Astrocyte (in vitro differentiated cells and primary cell): ENCODE results near the gene MELTF. TPM values are rescaled to one million over a fixed set of nuclear protein-coding genes. Genes with fewer than 3 reads are reported as not detected.

Experiments
- DNase-seq: peaks from one replicate; pipeline ENCODE4 v3.0.0-alpha.2; 2010; ENCODE audit warnings: low read depth
- FAIRE-seq: peaks from 2 replicates; lab custom pipeline; 2011; peaks lifted over from hg19 to GRCh38; lab: Jason Lieb, UNC
- H2AFZ ChIP-seq: 2 replicates; pipeline ENCODE4 v1.6.0; 2012; ENCODE audit warnings: low read depth, low read length, inconsistent platforms
- H3K27ac ChIP-seq: 2 replicates; pipeline ENCODE4 v1.5.1; 2011; ENCODE audit warnings: low read depth, low read length, inconsistent platforms
- H3K27me3 ChIP-seq: 2 replicates; pipeline ENCODE4 v1.6.0; 2011; ENCODE audit warnings: low read length, inconsistent platforms; ENCODE audit not compliant: insufficient read depth
- H3K36me3 ChIP-seq: 2 replicates; pipeline ENCODE4 v1.5.1; 2011; ENCODE audit warnings: low read length, inconsistent platforms; ENCODE audit not compliant: insufficient read depth
- H3K4me1 ChIP-seq: 2 replicates; pipeline ENCODE4 v1.5.1; 2011; ENCODE audit warnings: low read length, inconsistent platforms; ENCODE audit not compliant: insufficient read depth
- H3K4me2 ChIP-seq: 2 replicates; pipeline ENCODE4 v1.6.0; 2012; ENCODE audit warnings: low read length, inconsistent platforms
- H3K4me3 ChIP-seq: 2 replicates; pipeline ENCODE4 v1.5.1; 2011; ENCODE audit warnings: low read depth, mild to moderate bottlenecking, low read length, inconsistent platforms; ENCODE audit not compliant: insufficient read depth
- H3K79me2 ChIP-seq: 2 replicates; pipeline ENCODE4 v1.6.0; 2012; ENCODE audit warnings: mild to moderate bottlenecking, low read length, inconsistent platforms; ENCODE audit not compliant: insufficient read depth
- H3K9ac ChIP-seq: 2 replicates; pipeline ENCODE4 v1.6.0; 2012; ENCODE audit warnings: mild to moderate bottlenecking, low read length, inconsistent platforms
- H3K9me3 ChIP-seq: 2 replicates; pipeline ENCODE4 v1.5.1; 2012; ENCODE audit warnings: low read depth, mild to moderate bottlenecking, low read length, inconsistent platforms; ENCODE audit not compliant: insufficient read depth
- H4K20me1 ChIP-seq: 2 replicates; pipeline ENCODE4 v1.6.0; 2012; ENCODE audit warnings: low read length, inconsistent platforms; ENCODE audit not compliant: insufficient read depth
- H3K27ac Mint-ChIP-seq: one replicate; pipeline ENCODE4 v1.8.0; 2021; ENCODE audit warnings: mild to moderate bottlenecking, mixed read lengths; ENCODE audit not compliant: unreplicated experiment
- H3K27me3 Mint-ChIP-seq: one replicate; pipeline ENCODE4 v1.8.0; 2021; ENCODE audit warnings: low read depth, mixed read lengths; ENCODE audit not compliant: unreplicated experiment
- H3K36me3 Mint-ChIP-seq: one replicate; pipeline ENCODE4 v1.8.0; 2021; ENCODE audit warnings: low read depth, mixed read lengths; ENCODE audit not compliant: unreplicated experiment
- H3K4me1 Mint-ChIP-seq: one replicate; pipeline ENCODE4 v1.8.0; 2021; ENCODE audit warnings: low read depth, mixed read lengths; ENCODE audit not compliant: unreplicated experiment
- H3K4me3 Mint-ChIP-seq: one replicate; pipeline ENCODE4 v1.8.0; 2021; ENCODE audit warnings: mild to moderate bottlenecking, moderate library complexity, mixed read lengths; ENCODE audit not compliant: unreplicated experiment
- H3K9me3 Mint-ChIP-seq: one replicate; pipeline ENCODE4 v1.8.0; 2021; ENCODE audit warnings: mild to moderate bottlenecking, mixed read lengths; ENCODE audit not compliant: unreplicated experiment
- EZH2 ChIP-seq: IDR thresholded peaks from 2 replicates; pipeline ENCODE4 v1.6.1; 2012; ENCODE audit warnings: mild to moderate bottlenecking, low read length, inconsistent platforms; ENCODE audit not compliant: insufficient read depth
- total RNA-seq: library from RNA; stranded (reverse); gene quantifications from 2 replicates; pipeline ENCODE4 v1.2.1, GENCODE V29; 2021
- TF ChIP-seq, protein P1 (sequence below): IDR thresholded peaks from 2 replicates; pipeline ENCODE4 v1.5.1; 2011; ENCODE audit warnings: low read depth, mild to moderate bottlenecking, inconsistent platforms, low read length, moderate library complexity; ENCODE audit not compliant: insufficient read depth

Gene MELTF
- total RNA-seq, 1 donor from 2014 or later, result 24.0 TPM

DNA sequence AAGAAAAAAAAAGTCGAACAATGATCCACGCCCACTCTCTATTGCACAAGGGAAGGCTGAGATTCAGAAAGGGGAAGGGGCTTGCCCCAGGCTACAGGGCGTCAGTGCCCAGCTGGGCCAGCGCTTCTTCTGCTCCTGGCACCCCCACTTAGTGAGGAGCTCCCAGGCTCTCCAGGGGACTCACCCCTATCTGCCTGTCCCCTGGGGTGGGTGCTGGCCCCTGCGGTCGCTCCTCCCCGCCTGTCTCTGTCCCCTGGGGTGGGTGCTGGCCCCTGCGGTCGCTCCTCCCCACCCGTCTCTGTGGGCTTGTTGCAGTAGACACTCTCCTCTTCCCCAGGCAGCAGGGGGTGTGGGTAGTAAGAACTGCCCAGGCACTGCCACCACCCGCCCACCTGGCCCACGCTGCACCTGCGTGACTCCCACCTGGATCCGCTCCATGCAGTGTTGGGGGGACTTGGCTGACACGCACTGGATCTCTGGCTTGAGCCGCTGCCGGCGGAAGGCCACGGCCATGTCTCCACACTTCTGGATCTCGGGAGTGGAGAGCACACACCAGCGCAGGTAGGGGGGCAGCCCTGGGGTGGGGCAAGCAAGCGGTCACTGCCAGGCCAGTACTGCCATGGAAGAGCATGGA is 14.6 kb downstream of the MELTF start:
- Histone ChIP-seq H3K27me3 (peaks cover 2% of the 10 kb centered on the region), H3K27ac (no peak overlapping the region), H3K4me2 (no peak overlapping the region), H3K4me1 (no peaks in the 10 kb centered on the region), H4K20me1 (no peaks in the 10 kb centered on the region), H2AFZ (no peak overlapping the region), H3K9ac (no peak overlapping the region), H3K79me2 (no peaks in the 10 kb centered on the region), H3K9me3 (no peaks in the 10 kb centered on the region), H3K4me3 (no peak overlapping the region), H3K36me3 (no peaks in the 10 kb centered on the region)
- FAIRE-seq (no peak), DNase-seq (no peak)
- no peaks in the 10 kb centered on the region for H3K36me3 Mint-ChIP-seq
- peaks cover 19% of the 10 kb centered on the region for H3K27me3 Mint-ChIP-seq
- no peak for TF ChIP-seq EZH2
- TF ChIP-seq, protein P1, sequence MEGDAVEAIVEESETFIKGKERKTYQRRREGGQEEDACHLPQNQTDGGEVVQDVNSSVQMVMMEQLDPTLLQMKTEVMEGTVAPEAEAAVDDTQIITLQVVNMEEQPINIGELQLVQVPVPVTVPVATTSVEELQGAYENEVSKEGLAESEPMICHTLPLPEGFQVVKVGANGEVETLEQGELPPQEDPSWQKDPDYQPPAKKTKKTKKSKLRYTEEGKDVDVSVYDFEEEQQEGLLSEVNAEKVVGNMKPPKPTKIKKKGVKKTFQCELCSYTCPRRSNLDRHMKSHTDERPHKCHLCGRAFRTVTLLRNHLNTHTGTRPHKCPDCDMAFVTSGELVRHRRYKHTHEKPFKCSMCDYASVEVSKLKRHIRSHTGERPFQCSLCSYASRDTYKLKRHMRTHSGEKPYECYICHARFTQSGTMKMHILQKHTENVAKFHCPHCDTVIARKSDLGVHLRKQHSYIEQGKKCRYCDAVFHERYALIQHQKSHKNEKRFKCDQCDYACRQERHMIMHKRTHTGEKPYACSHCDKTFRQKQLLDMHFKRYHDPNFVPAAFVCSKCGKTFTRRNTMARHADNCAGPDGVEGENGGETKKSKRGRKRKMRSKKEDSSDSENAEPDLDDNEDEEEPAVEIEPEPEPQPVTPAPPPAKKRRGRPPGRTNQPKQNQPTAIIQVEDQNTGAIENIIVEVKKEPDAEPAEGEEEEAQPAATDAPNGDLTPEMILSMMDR, result no peak
- H3K27ac Mint-ChIP-seq, result no peak overlapping the region
- no peaks in the 10 kb centered on the region for H3K9me3 Mint-ChIP-seq
- no peak overlapping the region for H3K4me3 Mint-ChIP-seq
- no peaks in the 10 kb centered on the region for H3K4me1 Mint-ChIP-seq

DNA sequence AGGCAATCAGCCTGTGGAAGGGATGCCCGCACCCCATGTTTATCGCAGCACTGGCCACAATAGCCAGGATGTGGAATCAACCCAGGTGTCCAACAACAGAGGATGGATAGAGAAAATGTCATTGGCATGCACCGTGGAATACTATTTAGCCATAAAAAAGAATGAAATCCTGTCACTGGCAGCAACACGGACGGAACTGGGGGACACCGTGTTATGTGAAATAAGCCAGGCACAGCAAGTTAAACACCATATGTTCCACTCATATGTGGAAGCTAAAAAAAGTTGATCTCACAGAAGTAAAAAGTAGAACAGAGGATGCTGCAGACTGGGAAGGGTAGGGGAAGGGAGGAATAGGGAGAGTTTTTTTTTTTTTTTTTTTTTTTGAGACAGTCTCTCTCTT is 15.6 kb downstream of the MELTF start:
- Histone ChIP-seq H3K4me3 (no peak overlapping the region), H3K4me1 (no peaks in the 10 kb centered on the region), H3K9me3 (no peaks in the 10 kb centered on the region), H3K79me2 (no peaks in the 10 kb centered on the region), H3K4me2 (no peak overlapping the region), H3K9ac (no peak overlapping the region), H3K36me3 (no peaks in the 10 kb centered on the region), H3K27me3 (no peaks in the 10 kb centered on the region), H3K27ac (no peak overlapping the region), H4K20me1 (no peaks in the 10 kb centered on the region), H2AFZ (no peak overlapping the region)
- FAIRE-seq (no peak), DNase-seq (no peak)
- H3K36me3 Mint-ChIP-seq, result no peaks in the 10 kb centered on the region
- H3K4me3 Mint-ChIP-seq, result no peak overlapping the region
- no peak overlapping the region for H3K27ac Mint-ChIP-seq
- no peaks in the 10 kb centered on the region for H3K4me1 Mint-ChIP-seq
- no peaks in the 10 kb centered on the region for H3K9me3 Mint-ChIP-seq
- TF ChIP-seq EZH2, result no peak
- TF ChIP-seq, protein P1, result no peak
- peaks cover 14% of the 10 kb centered on the region for H3K27me3 Mint-ChIP-seq

DNA sequence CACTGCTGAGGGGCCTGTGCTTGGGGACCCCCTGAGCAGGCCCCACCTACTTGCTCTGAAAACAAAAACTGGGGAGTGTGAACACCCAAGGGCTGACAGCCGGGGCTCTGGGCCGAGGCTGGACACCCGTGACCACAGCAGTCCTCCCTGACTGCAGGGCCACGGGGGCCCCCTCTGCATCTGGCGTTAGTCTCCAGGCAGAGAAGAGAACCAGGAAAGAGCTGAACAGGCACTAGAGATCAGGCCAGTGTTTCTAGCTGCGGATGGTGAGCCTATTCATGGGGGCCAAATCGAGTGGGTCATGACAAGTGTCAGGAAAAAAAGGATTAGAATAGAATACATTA is 17.1 kb downstream of the MELTF start:
- peaks cover 2% of the 10 kb centered on the region for H3K9me3 Mint-ChIP-seq
- H3K27ac Mint-ChIP-seq, result no peak overlapping the region
- H3K9me3 ChIP-seq, result no peaks in the 10 kb centered on the region
- no peaks in the 10 kb centered on the region for H4K20me1 ChIP-seq
- no peak overlapping the region for H2AFZ ChIP-seq
- TF ChIP-seq, protein P1, result no peak
- TF ChIP-seq EZH2, result no peak
- H3K27me3 Mint-ChIP-seq, result peaks cover 17% of the 10 kb centered on the region
- H3K4me3 ChIP-seq, result no peak overlapping the region
- H3K4me3 Mint-ChIP-seq, result no peak overlapping the region
- no peaks in the 10 kb centered on the region for H3K4me1 ChIP-seq
- DNase-seq (no peak), FAIRE-seq (no peak)
- no peak overlapping the region for H3K4me2 ChIP-seq
- H3K4me1 Mint-ChIP-seq, result no peaks in the 10 kb centered on the region
- no peaks in the 10 kb centered on the region for H3K27me3 ChIP-seq
- no peaks in the 10 kb centered on the region for H3K36me3 Mint-ChIP-seq
- no peak overlapping the region for H3K9ac ChIP-seq
- H3K27ac ChIP-seq, result no peak overlapping the region
- H3K36me3 ChIP-seq, result no peaks in the 10 kb centered on the region
- no peaks in the 10 kb centered on the region for H3K79me2 ChIP-seq
